HG03571 (cell line): Measurements from ENCODE around the gene HMGA1.

Source experiments
- ATAC-seq: cut with Tn5 transposase; IDR thresholded peaks from one replicate; pipeline ENCODE4 v1.9.1; 2021; ENCODE audit not compliant: unreplicated experiment

Gene HMGA1, protein sequence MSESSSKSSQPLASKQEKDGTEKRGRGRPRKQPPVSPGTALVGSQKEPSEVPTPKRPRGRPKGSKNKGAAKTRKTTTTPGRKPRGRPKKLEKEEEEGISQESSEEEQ

DNA sequence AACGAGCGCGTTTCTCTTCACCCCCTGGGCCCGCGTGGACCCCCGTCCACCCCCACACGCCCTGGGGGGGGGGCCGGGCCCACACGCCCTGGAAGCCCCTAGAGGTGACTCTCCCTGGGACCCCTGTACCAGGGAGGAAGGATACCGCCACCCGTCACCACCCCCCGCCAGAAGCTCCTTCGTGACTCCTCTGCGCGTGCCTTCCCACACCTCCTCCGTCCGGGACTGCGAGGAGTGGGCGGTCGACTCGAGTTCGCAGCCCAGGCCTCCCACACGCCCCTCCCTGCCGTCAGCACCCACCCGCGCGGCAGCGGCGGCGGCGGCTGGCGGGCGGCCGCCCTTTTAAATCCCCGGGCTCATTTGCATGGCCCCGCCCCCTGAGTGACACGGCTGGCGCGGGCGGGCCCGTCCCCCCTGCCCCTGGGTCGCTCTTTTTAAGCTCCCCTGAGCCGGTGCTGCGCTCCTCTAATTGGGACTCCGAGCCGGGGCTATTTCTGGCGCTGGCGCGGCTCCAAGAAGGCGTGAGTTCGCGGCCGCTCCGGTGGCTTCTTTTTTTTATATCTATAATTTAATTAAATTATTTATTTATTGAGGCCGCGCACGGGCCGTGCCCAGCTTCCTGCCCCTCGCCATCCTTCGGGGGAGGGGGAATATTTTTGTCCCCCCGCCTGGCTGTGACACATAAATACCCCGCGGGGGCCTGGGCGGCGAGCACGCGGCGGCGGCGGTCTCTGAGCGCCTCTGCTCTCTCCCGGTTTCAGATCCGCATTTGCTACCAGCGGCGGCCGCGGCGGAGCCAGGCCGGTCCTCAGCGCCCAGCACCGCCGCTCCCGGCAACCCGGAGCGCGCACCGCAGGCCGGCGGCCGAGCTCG is at the start of gene HMGA1:
Gene HMGA1, plus strand, starts transcription at position 431 of the 873 bp plus-strand sequence. CDS start 3,908 bp downstream, outside the sequence.
- peak; percentile 59 for ATAC-seq

DNA sequence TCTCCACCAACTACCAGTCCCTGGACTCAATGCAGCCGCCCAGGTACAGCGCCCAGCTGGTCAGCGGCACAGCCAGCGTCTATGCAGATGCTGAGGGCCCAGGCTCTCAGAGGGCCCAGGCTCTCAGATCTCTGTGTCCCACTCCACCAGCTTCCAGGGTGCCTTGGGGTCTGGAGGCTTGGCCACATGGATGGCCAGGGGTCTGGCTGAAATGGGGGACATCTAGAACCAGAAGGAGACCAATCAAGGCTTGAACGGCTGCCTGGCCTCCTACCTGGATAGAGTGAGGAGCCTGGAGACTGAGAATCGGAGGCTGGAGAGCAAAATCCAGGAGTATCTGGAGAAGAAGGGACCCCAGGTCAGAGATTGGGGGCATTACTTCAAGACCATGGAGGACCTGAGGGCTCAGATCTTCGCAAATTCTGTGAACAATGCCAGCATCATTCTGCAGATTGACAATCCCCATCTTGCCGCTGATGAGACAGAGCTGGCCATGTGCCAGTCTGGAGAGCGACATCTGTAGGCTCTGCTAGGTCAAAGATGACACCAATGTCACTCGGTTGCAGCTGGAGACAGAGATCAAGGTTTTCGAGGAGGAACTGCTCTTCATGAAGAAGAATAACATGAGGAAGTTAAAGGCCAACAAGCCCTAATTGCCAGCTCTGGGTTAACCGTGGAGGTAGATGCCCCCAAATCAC is 46.7 kb upstream of the HMGA1 start:
- no peak for ATAC-seq

DNA sequence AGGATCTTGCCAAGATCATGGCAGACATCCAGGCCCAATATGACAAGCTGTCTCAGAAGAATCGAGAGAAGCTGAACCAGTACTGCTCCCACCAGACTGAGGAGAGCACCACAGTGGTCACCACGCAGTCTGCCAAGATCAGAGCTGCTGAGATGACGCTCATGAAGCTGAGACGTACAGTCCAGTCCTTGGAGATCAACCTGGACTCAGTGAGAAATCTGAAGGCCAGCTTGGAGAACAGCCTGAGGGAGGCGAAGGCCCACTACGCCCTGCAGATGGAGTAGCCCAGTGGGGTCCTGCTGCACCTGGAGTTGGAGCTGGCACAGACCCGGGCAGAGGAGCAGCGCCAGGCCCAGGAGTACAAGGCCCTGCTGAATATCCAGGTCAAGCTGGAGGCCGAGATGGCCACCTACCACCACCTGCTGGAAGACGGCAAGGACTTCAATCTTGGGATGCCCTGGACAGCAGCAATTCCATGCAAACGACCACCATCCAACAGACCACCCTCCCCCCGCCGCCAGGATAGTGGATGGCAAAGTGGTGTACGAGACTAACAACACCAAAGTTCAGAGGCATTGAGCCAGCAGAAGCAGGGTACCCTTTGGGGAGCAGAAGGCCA is 46.1 kb upstream of the HMGA1 start:
- ATAC-seq: no peak

DNA sequence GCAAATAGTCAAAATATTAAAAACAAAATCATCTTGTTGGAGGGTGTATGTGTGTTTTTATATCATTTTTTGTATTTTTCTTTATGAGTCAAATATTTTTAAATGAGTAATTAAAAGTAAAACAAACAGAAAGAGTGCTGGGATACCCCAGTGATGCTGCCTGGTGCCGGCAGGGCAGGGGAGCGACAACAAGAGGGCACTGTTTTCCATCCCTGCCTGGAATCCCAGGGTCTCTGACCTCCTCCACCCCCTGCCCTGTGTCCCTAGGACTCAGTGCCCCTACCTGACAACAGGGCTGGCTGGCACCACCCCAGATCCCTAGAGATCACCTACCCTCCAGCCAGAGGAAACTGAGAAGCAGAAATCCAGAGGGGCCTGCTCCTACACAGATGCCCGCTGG is 41.9 kb upstream of the HMGA1 start:
- no peak for ATAC-seq

DNA sequence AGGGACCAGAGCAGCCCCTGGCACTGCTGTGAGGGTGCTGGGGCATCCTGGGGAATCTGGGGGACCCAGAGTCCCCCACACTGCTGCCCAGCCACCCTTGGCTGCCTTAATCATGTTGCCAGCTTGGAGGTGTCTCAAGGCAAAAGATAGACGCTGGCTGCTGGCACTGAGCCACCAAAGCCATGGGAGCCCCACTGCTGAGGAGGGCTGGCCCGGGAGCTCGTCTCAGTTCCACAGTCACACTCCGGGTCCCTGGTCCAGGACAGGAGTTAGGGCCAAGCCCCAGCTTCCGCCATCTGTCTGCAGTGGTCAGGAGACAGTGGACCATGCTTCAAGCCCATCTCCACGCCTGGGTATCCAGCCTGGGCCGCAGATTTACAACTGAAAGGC is 41.0 kb upstream of the HMGA1 start:
- no peak for ATAC-seq

DNA sequence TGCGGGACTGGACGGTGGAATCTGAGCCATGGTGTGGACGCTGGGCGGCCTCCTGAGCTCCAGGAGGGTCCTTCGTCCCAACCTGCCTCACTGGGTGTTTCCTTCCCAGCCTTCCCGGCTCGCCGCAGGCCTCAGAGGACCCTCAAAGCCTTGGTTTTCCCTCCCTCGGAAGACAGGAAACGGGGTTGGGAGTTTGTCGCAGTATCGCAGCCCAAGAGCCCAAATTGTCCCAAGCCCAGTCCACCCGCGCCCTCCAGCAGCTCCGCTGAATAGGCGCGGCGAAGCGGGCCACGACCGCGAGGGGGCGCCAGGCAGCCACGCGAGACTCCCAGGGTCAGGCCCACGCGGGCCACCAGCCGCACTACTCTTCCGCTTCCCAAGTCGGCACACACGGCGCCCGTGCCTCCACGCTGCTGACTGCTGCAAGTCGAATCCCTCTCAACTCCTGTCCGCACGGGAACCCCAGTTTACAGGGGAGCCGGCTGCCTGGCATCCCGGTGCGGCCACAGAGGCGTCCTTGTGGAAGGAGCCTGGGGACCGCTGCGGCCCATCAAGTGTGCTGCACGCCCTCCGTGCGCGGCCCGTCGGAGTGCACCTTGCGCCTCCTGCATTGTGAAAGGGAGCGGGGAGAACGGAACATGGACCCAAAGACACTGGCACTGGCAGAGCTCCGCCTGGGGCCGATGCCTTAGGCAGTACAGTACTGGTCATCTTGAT is 40.4 kb upstream of the HMGA1 start:
- no peak for ATAC-seq

DNA sequence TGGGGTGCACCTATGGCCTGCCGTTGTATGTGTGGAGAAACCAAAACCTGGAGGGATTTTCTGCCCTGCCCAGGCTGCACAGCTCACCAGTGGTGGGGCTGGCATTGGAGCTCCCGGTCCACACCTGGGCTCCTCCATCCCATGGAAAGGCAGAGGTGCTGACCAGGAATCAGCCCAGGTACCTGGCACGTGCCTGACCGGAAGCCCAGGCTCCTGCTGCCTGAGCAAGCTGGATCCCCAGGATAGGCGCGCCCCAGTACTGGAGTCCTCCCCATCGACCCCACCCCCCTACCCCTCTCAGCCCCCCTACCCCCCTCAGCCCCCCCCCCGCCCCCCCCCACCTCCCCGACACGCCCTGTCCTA is 39.9 kb upstream of the HMGA1 start:
- ATAC-seq: no peak

DNA sequence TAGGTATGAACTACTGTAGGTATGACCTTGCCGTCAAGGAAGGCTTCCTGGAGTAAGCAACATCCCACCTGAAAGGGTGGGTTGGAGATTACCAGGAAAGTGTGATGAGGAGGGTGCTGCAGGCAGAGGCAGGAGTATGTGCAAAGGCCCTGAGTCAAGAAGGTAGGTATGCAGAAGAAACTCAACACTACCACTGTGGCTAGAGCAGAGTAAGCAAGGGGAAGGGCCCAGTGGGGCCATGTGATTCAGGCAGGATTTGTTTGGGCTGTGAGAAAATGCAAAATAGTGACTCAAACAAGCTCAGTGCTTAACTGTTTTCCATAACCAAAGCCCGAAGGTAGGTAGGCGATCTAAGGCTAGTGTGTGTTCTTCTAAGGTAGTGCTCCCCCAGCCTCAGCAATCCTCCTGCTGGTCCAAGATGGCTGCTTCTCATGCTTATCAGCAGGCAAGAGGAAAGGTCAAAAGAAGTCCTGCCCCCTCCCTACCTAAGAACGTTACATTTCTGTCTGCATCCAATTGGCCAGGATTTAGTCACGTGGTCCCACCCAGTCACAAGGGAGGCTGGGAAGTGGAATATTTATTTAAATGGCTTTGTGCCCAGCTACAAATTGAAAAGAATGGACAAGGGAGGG is 36.2 kb upstream of the HMGA1 start:
- no peak for ATAC-seq

DNA sequence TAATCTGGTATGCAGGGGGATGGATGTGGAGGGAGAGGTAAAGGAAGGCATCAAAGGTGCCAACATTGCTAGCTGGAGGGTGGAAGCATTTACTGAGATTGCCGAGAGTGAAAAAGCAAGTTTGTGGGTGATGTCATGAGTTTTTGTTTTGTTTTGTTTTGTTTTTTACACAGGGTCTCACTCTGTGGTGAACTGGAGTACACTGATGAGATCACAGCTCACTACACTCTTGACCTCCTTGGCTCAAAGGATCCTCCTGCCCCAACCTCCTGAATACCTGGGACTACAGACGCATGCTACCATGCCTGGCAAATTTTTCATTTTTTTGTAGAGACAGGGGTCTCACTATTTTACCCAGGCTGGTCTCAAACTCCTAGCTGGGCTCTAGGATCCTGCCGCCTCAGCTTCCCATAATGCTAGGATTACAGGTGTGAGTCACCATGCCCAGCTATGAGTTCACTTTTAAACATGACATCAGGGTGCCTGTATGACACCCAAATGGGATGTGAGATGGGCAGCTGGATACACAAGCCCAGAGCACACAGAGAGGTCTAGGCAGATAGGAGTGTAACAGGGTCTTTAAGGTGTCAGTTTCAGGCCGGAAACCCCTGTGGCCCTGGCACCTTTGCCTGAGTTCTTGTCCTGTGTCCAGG is 35.1 kb upstream of the HMGA1 start:
- no peak for ATAC-seq

DNA sequence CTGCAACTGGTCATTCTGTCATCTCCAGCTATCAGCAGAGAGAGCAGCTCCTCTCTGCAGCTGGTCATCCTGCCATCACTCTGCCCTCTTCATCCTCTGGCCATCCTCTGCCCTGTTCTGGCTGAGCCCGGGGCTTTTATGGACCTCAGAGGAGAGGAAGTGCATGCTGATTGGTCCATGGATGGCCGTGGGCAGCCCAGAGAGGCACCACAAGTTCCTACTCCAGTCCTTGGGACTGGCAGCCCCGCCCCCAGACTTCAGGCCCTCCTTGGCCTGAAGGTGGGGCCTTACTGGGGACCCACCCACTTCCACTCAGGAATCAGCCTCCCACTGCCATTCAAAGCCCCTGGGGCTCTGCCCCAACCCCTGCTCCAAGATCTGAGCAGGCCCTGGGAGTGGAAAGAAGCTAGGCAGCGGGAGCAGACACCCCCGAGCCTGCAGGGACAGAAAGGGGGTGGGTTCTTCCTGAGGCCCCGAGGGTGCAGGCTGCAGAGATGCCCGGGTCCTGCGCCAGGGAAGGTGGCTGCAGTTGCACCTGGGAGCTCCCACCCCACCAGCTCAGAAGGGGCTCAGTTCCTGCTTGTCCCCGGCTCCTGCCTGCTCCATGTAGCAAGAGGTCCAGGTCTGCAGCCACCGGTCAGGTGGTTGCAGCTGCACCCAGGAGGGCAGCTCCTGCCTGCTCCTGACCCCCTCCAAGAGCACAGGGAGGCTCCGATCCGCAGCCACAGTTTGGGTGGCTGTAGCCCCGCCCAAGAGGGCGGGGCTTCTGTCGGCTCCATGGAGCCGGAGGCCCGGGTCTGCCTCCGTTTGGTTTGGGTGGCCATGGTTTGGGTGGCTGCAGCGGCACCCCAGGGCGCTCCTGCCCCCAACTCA is 34.1 kb upstream of the HMGA1 start:
- no peak for ATAC-seq

DNA sequence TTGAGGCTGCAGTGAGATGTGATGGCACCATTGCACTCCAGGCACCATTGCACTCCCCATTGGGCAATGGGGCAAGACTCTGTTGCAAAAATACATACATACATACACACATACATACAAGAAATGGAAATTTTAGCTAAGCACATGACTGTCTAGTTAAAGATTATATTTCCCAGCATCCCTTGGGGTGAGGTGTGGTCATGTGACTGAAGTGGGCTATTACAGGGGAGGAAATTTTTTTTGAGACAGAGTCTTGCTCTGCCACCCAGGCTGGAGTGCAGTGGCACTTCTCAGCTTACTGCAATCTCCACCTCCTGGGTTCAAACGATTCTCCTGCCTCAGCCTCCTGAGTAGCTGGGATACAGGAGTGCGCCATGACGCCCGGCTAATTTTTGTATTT is 32.0 kb upstream of the HMGA1 start:
- no peak for ATAC-seq

DNA sequence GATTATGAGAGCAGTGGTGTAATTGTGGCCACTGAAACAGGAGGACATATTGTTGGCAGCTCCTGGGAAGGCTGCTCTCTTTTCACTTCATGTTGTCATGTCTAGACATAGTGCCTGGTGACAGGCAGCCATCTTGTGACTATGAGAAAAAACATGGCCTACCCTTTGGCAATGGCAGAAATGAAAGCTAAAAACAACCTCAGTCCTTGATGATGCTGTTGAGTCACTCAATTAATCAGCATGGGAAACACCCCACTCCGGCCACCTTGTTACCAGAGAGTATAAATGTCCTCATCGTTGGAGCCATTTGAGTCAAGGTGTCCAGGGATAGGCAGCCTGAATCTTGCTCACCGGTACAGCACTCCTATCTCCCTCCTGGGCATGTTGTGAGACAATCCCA is 31.2 kb upstream of the HMGA1 start:
- no peak for ATAC-seq

DNA sequence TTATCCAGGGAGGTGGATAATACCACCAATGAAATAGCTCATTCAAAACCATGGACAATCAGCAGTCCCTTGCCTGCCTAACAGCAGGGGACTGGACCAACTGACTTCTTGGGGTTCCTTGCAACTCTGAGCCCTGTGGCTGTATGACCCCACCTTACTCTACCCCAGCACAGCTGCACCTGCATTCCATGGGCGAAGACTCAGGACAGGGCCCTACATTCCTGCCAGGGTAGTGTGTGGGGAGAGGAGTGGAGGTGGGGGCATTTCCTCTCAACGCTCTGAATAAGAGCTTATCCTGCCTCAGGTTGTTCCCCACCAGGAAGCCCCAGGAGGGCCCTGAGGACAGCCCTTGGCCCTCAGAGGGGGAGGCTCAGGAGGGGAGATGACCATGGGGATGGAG is 30.8 kb upstream of the HMGA1 start:
- ATAC-seq: no peak

DNA sequence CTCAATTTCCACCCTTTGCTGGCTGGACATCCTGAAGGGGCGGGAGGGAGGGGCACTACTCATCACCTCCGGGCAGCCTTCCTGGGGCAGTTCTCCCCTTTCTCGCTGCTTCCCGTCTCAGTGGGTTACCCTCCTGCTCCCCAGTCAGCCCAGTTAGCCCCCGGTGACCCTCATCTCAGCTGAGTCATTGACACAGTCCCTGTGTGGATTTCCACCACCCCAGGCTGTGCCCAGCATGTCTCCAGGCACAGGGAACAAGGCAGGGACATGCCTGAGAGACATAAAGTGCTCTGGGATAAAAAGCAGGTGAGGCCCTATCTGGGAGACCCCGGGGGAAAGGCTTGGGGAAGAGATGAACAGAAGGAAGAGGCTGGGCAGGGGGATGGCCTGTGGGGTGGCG is 29.9 kb upstream of the HMGA1 start:
- no peak for ATAC-seq

DNA sequence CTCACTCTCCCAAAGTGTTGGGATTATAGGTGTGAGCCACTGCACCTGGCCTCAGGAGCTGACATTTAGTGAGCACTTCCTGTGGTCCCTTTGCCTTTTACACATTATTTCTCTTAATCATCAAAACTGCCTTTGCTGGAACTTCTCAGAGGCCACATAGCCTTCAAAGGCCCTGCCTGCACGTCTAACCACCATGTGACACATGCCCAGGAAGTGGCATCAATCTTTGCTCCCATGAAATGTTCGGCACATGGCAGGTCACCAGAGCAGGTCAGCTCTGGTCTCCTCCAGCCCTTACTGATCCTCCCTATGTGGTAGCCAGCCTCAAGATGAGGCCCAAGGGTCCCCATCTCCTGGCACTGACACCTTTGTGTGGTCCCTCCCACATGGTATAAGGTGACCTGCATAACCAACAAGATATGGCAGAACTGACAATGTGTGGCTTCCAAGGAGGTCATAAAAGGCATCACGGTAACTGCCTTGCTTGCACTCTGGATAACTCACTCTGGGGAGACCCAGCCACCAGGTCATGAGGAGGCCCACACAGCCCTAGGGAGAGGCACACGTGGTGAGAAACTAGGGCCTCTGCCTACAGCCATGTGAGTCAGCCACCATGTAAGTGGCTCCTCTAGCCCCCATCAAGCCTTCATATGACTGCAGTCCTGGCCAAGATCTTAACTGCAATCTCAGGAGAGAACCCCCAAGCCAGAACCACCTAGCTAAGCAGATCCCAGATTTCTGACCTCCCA is 28.8 kb upstream of the HMGA1 start:
- no peak for ATAC-seq

DNA sequence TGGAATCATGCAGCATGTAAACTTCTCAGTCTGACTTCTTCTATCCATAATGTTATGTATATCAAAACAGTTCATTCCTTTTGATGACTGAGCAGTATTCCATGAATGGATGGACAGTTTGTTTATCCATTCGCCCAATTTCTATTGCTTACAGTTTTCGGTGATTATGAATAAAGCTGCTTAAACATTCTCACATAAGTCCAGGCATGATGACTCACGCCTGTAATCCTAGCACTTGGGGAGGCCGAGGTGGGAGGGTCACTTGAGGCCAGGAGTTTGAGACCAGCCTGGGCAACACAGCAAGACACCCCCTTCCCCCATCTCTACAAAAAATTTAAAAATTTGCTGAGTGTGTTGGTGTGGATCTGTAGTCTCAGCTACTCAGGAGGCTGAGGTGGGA is 22.9 kb upstream of the HMGA1 start:
- no peak for ATAC-seq

DNA sequence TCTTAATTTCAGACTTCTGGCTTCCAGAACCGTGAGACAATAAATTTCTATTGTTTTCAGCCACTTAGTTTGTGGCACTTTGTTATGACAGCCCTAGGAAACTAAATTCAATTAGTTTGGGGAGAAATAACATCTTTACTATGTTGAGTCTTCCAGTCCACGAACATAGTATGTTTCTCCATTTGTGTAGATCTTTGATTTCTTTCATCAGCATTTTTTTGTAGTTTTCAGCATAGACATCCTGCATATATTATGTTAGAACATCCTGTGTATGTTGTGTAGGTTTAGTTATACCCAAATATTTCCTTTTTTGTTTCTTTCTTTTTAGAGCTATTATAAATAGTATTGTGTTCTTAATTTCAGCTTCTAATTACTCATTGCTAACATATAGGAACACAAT is 18.0 kb upstream of the HMGA1 start:
- no peak for ATAC-seq

DNA sequence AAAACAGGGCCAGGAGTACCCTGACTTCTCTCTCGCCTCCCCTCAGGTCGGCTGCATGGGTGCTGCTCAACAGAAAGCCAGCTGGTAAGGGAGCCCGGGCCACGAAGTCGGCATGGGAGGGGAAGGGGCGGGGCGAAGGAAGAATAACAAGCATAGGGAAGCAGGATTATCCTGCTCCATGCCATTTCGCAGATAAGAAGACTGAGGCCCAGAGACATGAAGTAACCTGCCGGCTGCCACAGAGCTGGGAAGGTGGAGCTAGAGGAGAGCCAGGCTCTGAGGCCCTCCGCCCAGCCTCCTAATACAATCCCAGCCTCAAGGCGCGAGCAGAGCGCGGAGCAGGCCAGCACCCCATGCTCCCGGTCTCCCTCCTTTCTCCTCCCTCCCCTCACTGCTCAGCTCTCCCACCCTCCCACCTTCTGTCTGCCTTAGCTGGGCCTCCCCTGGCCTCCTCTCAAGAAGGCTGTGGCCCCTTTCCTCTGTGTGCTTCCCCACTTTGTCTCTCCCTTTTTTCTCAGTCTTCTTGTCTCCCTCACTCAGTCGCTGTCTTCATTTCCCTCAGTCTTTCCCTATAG is 13.2 kb upstream of the HMGA1 start:
- ATAC-seq: no peak
